Kidney (tissue), 14 donors: ENCODE measurements around the gene CAMK1D. TPM values are rescaled to one million over a fixed set of nuclear protein-coding genes. Genes with fewer than 3 reads are reported as not detected.
"Not testable (repeated sequence)": the region's sequence is repeated elsewhere in the genome, so short reads cannot be mapped to it uniquely, and the experiment has no call there.

Experiments
- DNase-seq, 5 donors: peaks; one replicate each; pipeline ENCODE4 v3.0.0-alpha.2; 2013 to 2020
- FAIRE-seq: peaks from 2 replicates; lab custom pipeline; 2012; peaks lifted over from hg19 to GRCh38; lab: Jason Lieb, UNC
- H3K27ac ChIP-seq, 2 donors: one replicate each; pipeline ENCODE4 v1.7.0; 2013; ENCODE audit warnings: low read depth in 2 of 2, low read length in 2 of 2, inconsistent platforms in 1 of 2
- H3K27me3 ChIP-seq: one replicate; pipeline ENCODE4 v1.7.1; 2013; ENCODE audit warnings: low read length, inconsistent platforms; ENCODE audit not compliant: control insufficient read depth, insufficient read depth
- H3K36me3 ChIP-seq, 3 donors: one replicate each; pipeline versions ENCODE4 v1.7.0 to v1.7.1; 2013; ENCODE audit warnings: low read length in 3 of 3, control low read depth in 1 of 3, inconsistent platforms in 1 of 3; ENCODE audit not compliant: insufficient read depth in 3 of 3, control insufficient read depth in 2 of 3
- H3K4me1 ChIP-seq, 3 donors: one replicate each; pipeline versions ENCODE4 v1.7.0 to v1.7.1; 2013; ENCODE audit warnings: low read length in 3 of 3, inconsistent platforms in 1 of 3, low read depth in 1 of 3; ENCODE audit not compliant: control insufficient read depth in 2 of 3, insufficient read depth in 2 of 3
- H3K4me3 ChIP-seq, 3 donors: one replicate each; pipeline versions ENCODE4 v1.7.0 to v1.8.1; 2013; ENCODE audit warnings: low read length in 3 of 3, control low read depth in 1 of 3, inconsistent platforms in 1 of 3
- H3K9ac ChIP-seq, 3 donors: one replicate each; pipeline versions ENCODE4 v1.7.0 to v1.7.1; 2013; ENCODE audit warnings: low read length in 3 of 3, control low read depth in 1 of 3, inconsistent platforms in 1 of 3
- H3K9me3 ChIP-seq, 3 donors: one replicate each; pipeline versions ENCODE4 v1.7.0 to v1.7.1; 2013; ENCODE audit warnings: low read length in 3 of 3, control low read depth in 1 of 3, inconsistent platforms in 1 of 3; ENCODE audit not compliant: control insufficient read depth in 2 of 3, insufficient read depth in 1 of 3
- CTCF ChIP-seq: IDR thresholded peaks from 3 replicates; pipeline ENCODE4 v1.5.1; 2012; ENCODE audit warnings: mild to moderate bottlenecking, moderate library complexity, borderline replicate concordance; ENCODE audit not compliant: insufficient read depth; ENCODE audit errors: extremely low read depth
- intact Hi-C: fragments of 100-400 bp; cut with DNase I; formaldehyde crosslinking; loops from one replicate; pipeline ENCODE4 v1.11.1; 2022
- polyA plus RNA-seq: library from polyadenylated mRNA; stranded (reverse); fragments of 350-450 nt; fragmentation: Illumina TruSeq; extraction: RNeasy Lipid Tissue Mini Kit (QIAGEN cat#74804); gene quantifications from one replicate; pipeline ENCODE4 v1.2.3, GENCODE V29; 2014; ENCODE audit warnings: low read depth, low replicate concordance; ENCODE audit not compliant: insufficient read depth
- total RNA-seq: library from RNA; stranded (reverse); fragmentation: NEBNext Ultra II Directional; extraction: Animal tissue kit (Norgen Biotek cat#: 25700); gene quantifications from one replicate; pipeline ENCODE4 v1.2.1, GENCODE V29; 2021
- donor health status: control.
- donor health status: control.
- donor health status: control.
- donor health status: control.
- donor health status: control.
- donor health status: DM: yes; HTN: yes; CAD: no.
- donor health status: Normal renal cell carcinoma (clear cell type).

Gene CAMK1D
- total and polyA plus RNA-seq, 2 donors from 2014 or later = 1.1 to 13.7 TPM

GRCh38 chr10:12724807-12725579 lies 375.6 kb downstream of the CAMK1D start:
- TF ChIP-seq CTCF = no peak
- FAIRE-seq = no peak
- Histone ChIP-seq H3K9ac (no peak overlapping the region), H3K36me3 (no peaks in the 10 kb centered on the region), H3K27me3 (no peaks in the 10 kb centered on the region), H3K4me3 (no peak overlapping the region), H3K27ac (no peak overlapping the region), H3K9me3 (no peaks in the 10 kb centered on the region), H3K4me1 (peaks cover 0 to 2% (median 2%) of the 10 kb centered on the region in 3 donors)
- intact Hi-C loops = no loop called here
- no peak for DNase-seq

GRCh38 chr10:12725580-12725888 lies 376.2 kb downstream of the CAMK1D start:
- DNase-seq, H3K9me3 ChIP-seq, H3K4me3 ChIP-seq, FAIRE-seq, H3K4me1 ChIP-seq, H3K27me3 ChIP-seq, H3K36me3 ChIP-seq, H3K27ac ChIP-seq, H3K9ac ChIP-seq, intact Hi-C loops: not testable (repeated sequence)

GRCh38 chr10:12726971-12727831 lies 377.9 kb downstream of the CAMK1D start:
- H3K36me3 ChIP-seq = no peaks in the 10 kb centered on the region
- no peak for TF ChIP-seq CTCF
- no peak overlapping the region for H3K27ac ChIP-seq
- intact Hi-C loops = no loop called here
- no peak for FAIRE-seq
- H3K4me3 ChIP-seq = no peak overlapping the region
- no peak overlapping the region for H3K9ac ChIP-seq
- no peaks in the 10 kb centered on the region for H3K4me1 ChIP-seq
- H3K27me3 ChIP-seq = no peaks in the 10 kb centered on the region
- H3K9me3 ChIP-seq = no peaks in the 10 kb centered on the region
- DNase-seq = peak in 1 of 5 donors; percentile 7

DNA sequence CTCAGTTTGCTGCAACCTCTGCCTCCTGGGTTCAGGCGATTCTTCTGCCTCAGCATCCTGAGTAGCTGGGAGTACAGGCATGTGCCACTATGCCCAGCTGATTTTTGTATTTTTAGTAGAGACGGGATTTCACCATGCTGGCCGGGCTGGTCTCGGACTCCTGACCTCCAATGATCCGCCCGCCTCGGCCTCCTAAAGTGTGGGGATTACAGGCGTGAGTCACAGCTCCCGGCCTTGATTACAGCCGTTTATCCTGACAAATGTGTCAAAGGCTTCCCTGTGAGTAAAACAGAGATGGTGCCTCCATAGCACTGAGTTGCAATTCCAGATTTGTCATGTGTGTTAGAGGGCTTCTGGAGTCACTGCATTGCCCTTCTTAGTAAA lies 378.5 kb downstream of the CAMK1D start:
- H3K36me3 ChIP-seq = no peaks in the 10 kb centered on the region
- intact Hi-C loops = no loop called here
- no peak for TF ChIP-seq CTCF
- no peak overlapping the region for H3K4me3 ChIP-seq
- H3K4me1 ChIP-seq = no peaks in the 10 kb centered on the region
- no peak overlapping the region for H3K27ac ChIP-seq
- no peaks in the 10 kb centered on the region for H3K9me3 ChIP-seq
- DNase-seq (no peak), FAIRE-seq (no peak)
- H3K27me3 ChIP-seq = no peaks in the 10 kb centered on the region
- H3K9ac ChIP-seq = no peak overlapping the region
